ENCODE results near the gene COG5. TPM values are rescaled to one million over a fixed set of nuclear protein-coding genes. Genes with fewer than 3 reads are reported as not detected.

The COG5 gene
- total RNA-seq, 1 experiment from 2014 or later: 20.2 TPM

DNA sequence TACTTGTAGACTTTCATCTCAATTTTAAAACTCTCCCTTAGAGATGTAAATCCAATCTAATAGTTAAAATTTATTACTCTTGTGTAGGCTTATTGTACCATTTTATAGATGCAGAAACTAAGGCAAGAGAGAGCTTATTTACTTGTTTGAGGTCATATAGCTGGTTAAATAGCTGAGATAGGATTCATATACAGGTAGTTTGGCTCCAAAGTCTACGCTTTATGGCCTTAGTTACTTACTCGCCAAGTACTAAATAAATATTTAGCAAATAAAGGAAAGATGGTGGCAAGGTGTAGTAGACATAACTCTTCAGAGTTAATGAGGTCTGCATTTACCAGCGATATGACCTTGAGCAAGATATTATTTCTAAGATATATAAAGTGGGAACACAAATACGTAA lies 308.1 kb downstream of the COG5 start:
- Histone ChIP-seq H3K4me1 (ENCODE audit: insufficient read depth, low read length) (no peaks in the 10 kb centered on the region; the same call in 1 of the 2 replicates), H2BK20ac (ENCODE audit: low read depth, low read length, poor library complexity, severe bottlenecking) (no peak overlapping the region), H4K5ac (ENCODE audit: insufficient read length, low read depth, low read length) (no peak overlapping the region), H2BK5ac (ENCODE audit: insufficient read length, low read length) (no peak overlapping the region), H4K20me1 (ENCODE audit: control insufficient read depth, insufficient read depth, insufficient read length) (no peaks in the 10 kb centered on the region), H2BK15ac (ENCODE audit: low read depth, low read length) (no peak overlapping the region), H3K56ac (ENCODE audit: insufficient read length, low read depth, low read length) (no peak overlapping the region), H3K27ac (ENCODE audit: insufficient read length, low read depth, low read length) (no peak overlapping the region), H2AK5ac (ENCODE audit: insufficient read length, low read length) (no peak overlapping the region), H3K18ac (ENCODE audit: insufficient read length, low read depth, low read length) (no peak overlapping the region), H3K79me1 (ENCODE audit: insufficient read depth, low read depth, low read length, poor library complexity, severe bottlenecking) (no peaks in the 10 kb centered on the region), H3K9ac (ENCODE audit: extremely low read depth, insufficient read length, low read length) (no peak overlapping the region), H4K91ac (ENCODE audit: insufficient read length, low read depth, low read length) (no peak overlapping the region), H3K14ac (ENCODE audit: insufficient read depth, low read length) (no peak overlapping the region), H3K23me2 (ENCODE audit: insufficient read length, low read depth, low read length, poor library complexity, severe bottlenecking) (no peaks in the 10 kb centered on the region), H4K8ac (replicated peaks; ENCODE audit: insufficient read length, low read depth, low read length) (no peak overlapping the region), H3K4ac (ENCODE audit: low read depth, low read length) (no peak overlapping the region), H2BK120ac (ENCODE audit: low read depth, low read length, poor library complexity, severe bottlenecking) (no peak overlapping the region), H3K79me2 (ENCODE audit: insufficient read depth, low read length) (no peaks in the 10 kb centered on the region), H3K4me2 (ENCODE audit: insufficient read depth, insufficient read length, low read length) (no peak overlapping the region), H2BK12ac (ENCODE audit: insufficient read length, low read depth, low read length) (no peak overlapping the region), H3K23ac (ENCODE audit: insufficient read length, low read depth, low read length) (no peak overlapping the region), H3K27me3 (ENCODE audit: insufficient read depth, low read length) (no peaks in the 10 kb centered on the region), H2AFZ (ENCODE audit: low read length) (no peak overlapping the region), H3K9me3 (ENCODE audit: control insufficient read depth, low read depth, low read length) (no peaks in the 10 kb centered on the region), H3T11ph (ENCODE audit: low read length) (no peak overlapping the region)
- Mint-ChIP-seq H3K27ac (no peak overlapping the region), H3K36me3 (ENCODE audit: insufficient read depth in 1 of 3, low read depth in 3 of 3) (no peaks in the 10 kb centered on the region), H3K27me3 (ENCODE audit: low read depth) (no peaks in the 10 kb centered on the region), H3K4me3 (no peak overlapping the region), H3K9me3 (no peaks in the 10 kb centered on the region), H3K4me1 (peaks cover 5 to 6% of the 10 kb centered on the region in 2 experiments; a peak in 3 of 4 replicates)
- WGBS (ENCODE audit: extremely low coverage, insufficient read length, low lambda C conversion rate): no CpG with 5 or more reads among the region's 4 CpGs
- no peak for DNase-seq
- TF ChIP-seq, protein P1, sequence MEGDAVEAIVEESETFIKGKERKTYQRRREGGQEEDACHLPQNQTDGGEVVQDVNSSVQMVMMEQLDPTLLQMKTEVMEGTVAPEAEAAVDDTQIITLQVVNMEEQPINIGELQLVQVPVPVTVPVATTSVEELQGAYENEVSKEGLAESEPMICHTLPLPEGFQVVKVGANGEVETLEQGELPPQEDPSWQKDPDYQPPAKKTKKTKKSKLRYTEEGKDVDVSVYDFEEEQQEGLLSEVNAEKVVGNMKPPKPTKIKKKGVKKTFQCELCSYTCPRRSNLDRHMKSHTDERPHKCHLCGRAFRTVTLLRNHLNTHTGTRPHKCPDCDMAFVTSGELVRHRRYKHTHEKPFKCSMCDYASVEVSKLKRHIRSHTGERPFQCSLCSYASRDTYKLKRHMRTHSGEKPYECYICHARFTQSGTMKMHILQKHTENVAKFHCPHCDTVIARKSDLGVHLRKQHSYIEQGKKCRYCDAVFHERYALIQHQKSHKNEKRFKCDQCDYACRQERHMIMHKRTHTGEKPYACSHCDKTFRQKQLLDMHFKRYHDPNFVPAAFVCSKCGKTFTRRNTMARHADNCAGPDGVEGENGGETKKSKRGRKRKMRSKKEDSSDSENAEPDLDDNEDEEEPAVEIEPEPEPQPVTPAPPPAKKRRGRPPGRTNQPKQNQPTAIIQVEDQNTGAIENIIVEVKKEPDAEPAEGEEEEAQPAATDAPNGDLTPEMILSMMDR (conservative IDR thresholded peaks at IDR 0.05): no peak

Measured in H9 (cell line).